CD8-positive, alpha-beta memory T cell (primary cell): ENCODE results near the gene BRSK2. TPM values are rescaled to one million over a fixed set of nuclear protein-coding genes. Genes with fewer than 3 reads are reported as not detected.
A peak's percentile ranks its signal among the peaks of the same experiment; 100 is the strongest.
"Not testable (repeated sequence)": the region's sequence is repeated elsewhere in the genome, so short reads cannot be mapped to it uniquely, and the experiment has no call there.

Experiments
- CTCF ChIA-PET: fragments of 350-600 bp; sonication (Branson Sonifier 250); formaldehyde crosslinking; loops from one replicate; lab custom pipeline; 2021; ENCODE audit warnings: antibody characterized with exemption; lab: Charles Lee
- POLR2A ChIA-PET: fragments of 350-600 bp; sonication (Branson Sonifier 250); formaldehyde crosslinking; loops from one replicate; lab custom pipeline; 2021; ENCODE audit warnings: antibody characterized with exemption; lab: Charles Lee
- DNase-seq, 5 donors: peaks; one replicate each; pipeline versions ENCODE4 v3.0.0 to v3.0.0-alpha.2; 2020 to 2022; ENCODE audit warnings: mixed read lengths in 1 of 5
- H3K27ac ChIP-seq: one replicate; pipeline ENCODE4 v1.7.0; 2013; ENCODE audit warnings: low read depth, mild to moderate bottlenecking, low read length, moderate library complexity
- H3K27me3 ChIP-seq: 2 replicates; pipeline ENCODE4 v1.7.0; 2013; ENCODE audit warnings: low read length, mild to moderate bottlenecking; ENCODE audit not compliant: insufficient read depth, poor library complexity, severe bottlenecking
- H3K36me3 ChIP-seq: 2 replicates; pipeline ENCODE4 v1.7.0; 2013; ENCODE audit warnings: mild to moderate bottlenecking, low read length, moderate library complexity; ENCODE audit not compliant: insufficient read depth
- H3K4me1 ChIP-seq: 2 replicates; pipeline ENCODE4 v1.7.0; 2013; ENCODE audit warnings: mild to moderate bottlenecking, low read length, moderate library complexity; ENCODE audit not compliant: insufficient read depth
- H3K4me3 ChIP-seq: 2 replicates; pipeline ENCODE4 v1.7.0; 2013; ENCODE audit warnings: mild to moderate bottlenecking, low read length
- H3K9me3 ChIP-seq: 2 replicates; pipeline ENCODE4 v1.7.0; 2013; ENCODE audit warnings: mild to moderate bottlenecking, low read length
- H3K27ac Mint-ChIP-seq, 8 donors: one replicate each; pipeline ENCODE4 v1.8.0; 2020 to 2021; ENCODE audit warnings: mixed read lengths in 8 of 8, mild to moderate bottlenecking in 6 of 8, inconsistent platforms in 3 of 8, moderate library complexity in 3 of 8
- H3K27me3 Mint-ChIP-seq, 2 donors: one replicate each; pipeline ENCODE4 v1.8.0; 2020 to 2021; ENCODE audit warnings: mixed read lengths in 2 of 2, mild to moderate bottlenecking in 1 of 2, moderate library complexity in 1 of 2
- H3K36me3 Mint-ChIP-seq, 3 donors: one replicate each; pipeline ENCODE4 v1.8.0; 2020 to 2021; ENCODE audit warnings: mixed read lengths in 3 of 3, inconsistent platforms in 1 of 3, mild to moderate bottlenecking in 1 of 3
- H3K4me1 Mint-ChIP-seq, 3 donors: one replicate each; pipeline ENCODE4 v1.8.0; 2020 to 2021; ENCODE audit warnings: mixed read lengths in 3 of 3, inconsistent platforms in 1 of 3, mild to moderate bottlenecking in 1 of 3
- H3K4me3 Mint-ChIP-seq, 7 donors: one replicate each; pipeline ENCODE4 v1.8.0; 2020 to 2021; ENCODE audit warnings: mixed read lengths in 7 of 7, mild to moderate bottlenecking in 6 of 7, moderate library complexity in 4 of 7, inconsistent platforms in 2 of 7
- H3K9me3 Mint-ChIP-seq, 5 donors: one replicate each; pipeline ENCODE4 v1.8.0; 2020 to 2022; ENCODE audit warnings: mixed read lengths in 5 of 5, mild to moderate bottlenecking in 3 of 5, moderate library complexity in 2 of 5, inconsistent platforms in 1 of 5
- polyA plus RNA-seq: library from polyadenylated mRNA; unstranded; fragments of 300-500 nt; fragmentation: Illumina TruSeq; gene quantifications from one replicate; pipeline ENCODE4 v1.2.3, GENCODE V29; 2021
- total RNA-seq, 2 experiments: library from RNA; stranded (reverse); gene quantifications; one replicate each; pipeline ENCODE4 v1.2.3, GENCODE V29; 2021

Gene BRSK2
- total and polyA plus RNA-seq, 3 experiments from 2014 or later = 0.23 to 0.59 (median 0.35) TPM

DNA sequence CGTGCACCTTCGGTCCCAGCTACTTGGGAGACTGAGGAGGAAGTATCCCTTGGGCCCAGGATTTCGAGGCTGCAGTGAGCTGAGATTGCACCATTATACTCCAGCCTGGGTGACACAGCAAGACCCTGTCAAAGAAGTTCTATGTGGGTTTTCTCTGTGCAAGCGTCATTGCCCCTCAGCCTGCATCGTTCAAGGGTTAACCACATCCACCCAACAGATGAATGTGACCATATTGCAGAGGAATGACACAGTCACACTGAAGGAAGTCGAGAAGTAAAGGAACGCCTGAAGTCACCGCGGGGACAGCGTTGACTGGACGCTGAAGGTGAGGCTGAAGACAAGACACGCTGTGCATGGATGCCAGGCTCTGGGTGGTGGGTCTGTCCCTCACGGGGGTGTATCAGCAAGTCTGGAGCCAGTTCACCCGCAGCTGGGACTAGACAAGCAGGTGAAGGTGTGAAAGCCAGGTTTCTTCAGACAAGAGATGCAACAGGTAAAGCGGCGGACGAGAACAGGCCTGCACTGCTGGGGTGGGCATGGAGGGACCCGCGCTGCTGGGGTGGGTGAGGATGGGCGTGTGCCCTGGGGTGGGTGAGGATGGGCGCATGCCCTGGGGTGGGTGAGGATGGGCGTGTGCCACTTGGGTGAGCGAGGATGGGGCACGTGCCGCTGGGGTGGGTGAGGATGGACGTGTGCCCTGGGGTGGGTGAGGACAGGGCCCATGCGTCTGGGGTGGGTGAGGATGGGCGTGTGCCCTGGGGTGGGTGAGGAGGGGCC, 43.8 kb upstream of the BRSK2 start:
- DNase-seq = no peak
- Histone ChIP-seq H3K9me3 (no peaks in the 10 kb centered on the region), H3K4me3 (no peak overlapping the region), H3K27ac (no peak overlapping the region), H3K27me3 (no peaks in the 10 kb centered on the region), H3K4me1 (no peaks in the 10 kb centered on the region), H3K36me3 (no peaks in the 10 kb centered on the region)
- POLR2A ChIA-PET = no interaction called here
- no peaks in the 10 kb centered on the region for H3K36me3 Mint-ChIP-seq
- CTCF ChIA-PET = no interaction called here
- H3K4me3 Mint-ChIP-seq = no peak overlapping the region
- H3K4me1 Mint-ChIP-seq = no peaks in the 10 kb centered on the region
- peak overlapping the region in 2 of 8 donors; percentile 36 to 74 for H3K27ac Mint-ChIP-seq
- no peaks in the 10 kb centered on the region for H3K27me3 Mint-ChIP-seq
- H3K9me3 Mint-ChIP-seq = no peaks in the 10 kb centered on the region

DNA sequence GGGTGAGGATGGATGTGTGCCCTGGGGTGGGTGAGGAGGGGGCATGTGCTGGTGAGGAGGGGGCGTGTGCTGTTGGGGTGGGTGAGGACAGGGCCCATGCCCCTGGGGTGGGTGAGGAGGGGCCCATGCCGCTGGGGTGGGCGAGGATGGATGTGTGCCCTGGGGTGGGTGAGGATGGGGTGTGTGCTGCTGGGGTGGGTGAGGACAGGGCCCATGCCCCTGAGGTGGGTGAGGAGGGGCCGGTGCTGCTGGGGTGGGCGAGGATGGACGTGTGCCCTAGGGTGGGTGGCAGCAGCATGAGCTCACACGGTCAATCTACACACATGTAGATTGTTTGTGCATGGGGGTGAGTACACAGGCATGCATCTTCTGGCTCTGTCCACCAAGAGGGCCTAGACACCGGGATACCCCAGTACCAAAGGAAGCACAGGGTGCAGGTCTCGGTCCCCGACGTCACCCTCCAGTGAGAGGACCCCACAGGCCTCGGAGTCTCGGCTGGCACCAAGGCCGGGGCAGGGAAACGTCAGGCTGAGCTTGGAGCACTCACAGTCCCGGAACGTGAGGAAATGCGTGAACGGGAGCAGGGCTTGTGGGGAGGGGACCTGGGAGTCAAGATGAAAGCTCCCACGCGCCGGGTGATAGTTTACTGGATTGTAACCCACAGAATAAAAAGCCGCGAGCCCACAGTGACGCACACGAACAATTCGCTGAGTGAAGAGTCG, 42.9 kb upstream of the BRSK2 start:
- H3K4me1 Mint-ChIP-seq = no peaks in the 10 kb centered on the region
- H3K36me3 Mint-ChIP-seq = no peaks in the 10 kb centered on the region
- Histone ChIP-seq H3K36me3 (no peaks in the 10 kb centered on the region), H3K27me3 (no peaks in the 10 kb centered on the region), H3K4me1 (no peaks in the 10 kb centered on the region), H3K9me3 (no peaks in the 10 kb centered on the region), H3K27ac (no peak overlapping the region), H3K4me3 (no peak overlapping the region)
- H3K27me3 Mint-ChIP-seq = no peaks in the 10 kb centered on the region
- H3K9me3 Mint-ChIP-seq = no peaks in the 10 kb centered on the region
- POLR2A ChIA-PET = no interaction called here
- H3K4me3 Mint-ChIP-seq = no peak overlapping the region
- DNase-seq = no peak
- CTCF ChIA-PET = no interaction called here
- no peak overlapping the region for H3K27ac Mint-ChIP-seq

DNA sequence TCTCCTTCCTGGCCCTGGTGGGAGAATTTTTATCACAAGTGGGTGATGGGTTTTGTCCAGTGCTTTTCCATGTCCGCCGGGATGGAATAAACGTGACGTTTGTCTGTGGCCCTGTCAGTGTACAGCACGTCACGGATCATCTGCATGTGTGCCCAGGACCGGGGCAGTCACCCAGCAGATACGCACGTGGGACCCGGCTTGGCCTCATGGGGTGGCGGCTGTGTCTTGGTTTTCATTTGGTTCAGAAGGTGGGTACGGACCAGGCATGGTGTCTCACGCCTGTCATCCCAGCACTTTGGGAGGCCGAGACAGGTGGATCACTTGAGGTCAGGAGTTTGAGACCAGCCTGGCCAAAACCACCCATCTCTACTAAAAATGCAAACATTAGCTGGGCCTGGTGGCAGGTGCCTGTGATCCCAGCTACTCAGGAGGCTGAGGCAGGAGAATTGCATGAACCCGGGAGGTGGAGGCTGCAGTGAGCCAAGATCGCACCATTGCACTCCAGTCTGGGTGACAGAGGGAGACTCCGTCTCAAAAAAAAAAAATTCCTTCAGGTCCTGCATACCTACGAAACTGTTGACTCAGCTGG, 42.2 kb upstream of the BRSK2 start:
- H3K27me3 Mint-ChIP-seq, H3K27me3 ChIP-seq, POLR2A ChIA-PET, H3K36me3 Mint-ChIP-seq, H3K4me3 ChIP-seq, H3K4me1 ChIP-seq, H3K27ac ChIP-seq, H3K4me1 Mint-ChIP-seq, H3K4me3 Mint-ChIP-seq, H3K27ac Mint-ChIP-seq, DNase-seq, H3K9me3 Mint-ChIP-seq, CTCF ChIA-PET, H3K9me3 ChIP-seq, H3K36me3 ChIP-seq: not testable (repeated sequence)

- no peaks in the 10 kb centered on the region for H3K4me1 ChIP-seq
- POLR2A ChIA-PET = no interaction called here
Observed at GRCh38 chr11:1348146-1348795, 41.5 kb upstream of the BRSK2 start.

GRCh38 chr11:1348796-1349326, 40.9 kb upstream of the BRSK2 start:
- Histone ChIP-seq H3K27me3 (no peaks in the 10 kb centered on the region), H3K4me3 (no peak overlapping the region), H3K36me3 (no peaks in the 10 kb centered on the region), H3K27ac (no peak overlapping the region), H3K4me1 (no peaks in the 10 kb centered on the region), H3K9me3 (no peaks in the 10 kb centered on the region)
- H3K36me3 Mint-ChIP-seq = no peaks in the 10 kb centered on the region
- H3K27me3 Mint-ChIP-seq = no peaks in the 10 kb centered on the region
- H3K27ac Mint-ChIP-seq = no peak overlapping the region
- ChIA-PET CTCF (no interaction called here), POLR2A (no interaction called here)
- H3K9me3 Mint-ChIP-seq = no peaks in the 10 kb centered on the region
- no peak overlapping the region for H3K4me3 Mint-ChIP-seq
- DNase-seq = no peak
- no peaks in the 10 kb centered on the region for H3K4me1 Mint-ChIP-seq

More at GRCh38 chr11:1348146-1348795, 41.5 kb upstream of the BRSK2 start:
- no peaks in the 10 kb centered on the region for H3K9me3 Mint-ChIP-seq
- CTCF ChIA-PET = no interaction called here
- H3K4me3 Mint-ChIP-seq = no peak overlapping the region
- Histone ChIP-seq H3K36me3 (no peaks in the 10 kb centered on the region), H3K9me3 (no peaks in the 10 kb centered on the region), H3K27me3 (no peaks in the 10 kb centered on the region), H3K4me3 (no peak overlapping the region), H3K27ac (no peak overlapping the region)
- DNase-seq = no peak
- no peaks in the 10 kb centered on the region for H3K4me1 Mint-ChIP-seq
- H3K27me3 Mint-ChIP-seq = no peaks in the 10 kb centered on the region
- H3K36me3 Mint-ChIP-seq = no peaks in the 10 kb centered on the region
- no peak overlapping the region for H3K27ac Mint-ChIP-seq

GRCh38 chr11:1349327-1350041, 40.2 kb upstream of the BRSK2 start:
- Mint-ChIP-seq H3K27ac (peak overlapping the region in 1 of 8 donors; percentile 54), H3K36me3 (no peaks in the 10 kb centered on the region), H3K27me3 (no peaks in the 10 kb centered on the region), H3K4me1 (no peaks in the 10 kb centered on the region), H3K9me3 (no peaks in the 10 kb centered on the region), H3K4me3 (no peak overlapping the region)
- no peaks in the 10 kb centered on the region for H3K9me3 ChIP-seq
- H3K36me3 ChIP-seq = no peaks in the 10 kb centered on the region
- no peaks in the 10 kb centered on the region for H3K4me1 ChIP-seq
- no peaks in the 10 kb centered on the region for H3K27me3 ChIP-seq
- no peak overlapping the region for H3K27ac ChIP-seq
- CTCF ChIA-PET = no interaction called here
- no peak overlapping the region for H3K4me3 ChIP-seq
- POLR2A ChIA-PET = no interaction called here
- no peak for DNase-seq

DNA sequence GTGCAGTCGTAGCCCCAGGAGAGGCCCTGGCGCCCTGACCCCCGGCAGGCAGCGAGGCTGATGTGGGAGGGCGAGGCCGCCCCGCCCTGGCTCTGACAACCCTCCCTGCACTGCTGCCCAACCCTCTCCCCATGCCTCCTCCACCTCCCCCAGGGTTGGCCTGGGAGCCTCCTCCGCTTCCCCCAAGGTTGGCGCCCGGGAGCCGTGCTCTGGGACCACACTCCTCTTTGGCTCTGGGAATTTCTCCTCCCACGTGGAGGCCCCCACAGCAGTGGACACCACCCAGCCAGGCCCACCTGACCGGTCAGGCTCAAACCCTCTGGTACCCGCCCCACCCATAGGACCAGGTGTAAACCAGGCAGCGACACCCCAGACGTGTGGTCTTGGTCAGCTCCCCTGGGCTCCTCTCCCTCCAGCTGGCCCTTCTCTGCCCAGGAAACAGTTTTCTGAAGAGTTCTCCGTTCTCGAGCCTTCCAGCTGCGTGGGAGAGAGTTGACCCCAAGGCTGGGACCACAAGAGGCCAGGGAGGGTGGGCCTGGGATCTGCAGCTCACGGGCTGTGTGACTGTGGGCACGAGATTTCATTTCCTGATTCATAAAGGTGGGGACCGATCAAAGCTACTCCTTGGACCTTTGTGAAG, 39.5 kb upstream of the BRSK2 start:
- DNase-seq = no peak
- no peaks in the 10 kb centered on the region for H3K9me3 Mint-ChIP-seq
- H3K4me3 Mint-ChIP-seq = no peak overlapping the region
- Histone ChIP-seq H3K9me3 (no peaks in the 10 kb centered on the region), H3K27ac (no peak overlapping the region), H3K36me3 (no peaks in the 10 kb centered on the region), H3K4me3 (no peak overlapping the region), H3K27me3 (no peaks in the 10 kb centered on the region), H3K4me1 (no peaks in the 10 kb centered on the region)
- ChIA-PET CTCF (no interaction called here), POLR2A (interaction anchor here (0.7 kb wide), 1 partner anchor 92 kb away, joined by 7 read pairs; no protein-coding TSS in a partner anchor)
- no peaks in the 10 kb centered on the region for H3K4me1 Mint-ChIP-seq
- H3K27me3 Mint-ChIP-seq = peaks cover 4% of the 10 kb centered on the region in 2 donors
- H3K27ac Mint-ChIP-seq = no peak overlapping the region
- H3K36me3 Mint-ChIP-seq = no peaks in the 10 kb centered on the region
